Tibial nerve (tissue), 4 donors: ENCODE measurements around the gene SRPK3. TPM values are rescaled to one million over a fixed set of nuclear protein-coding genes. Genes with fewer than 3 reads are reported as not detected.

Experiments
- DNase-seq, 2 donors: peaks; one replicate each; pipeline ENCODE4 v3.0.0-alpha.2; 2019; ENCODE audit warnings: low spot score in 2 of 2
- H3K27ac ChIP-seq, 4 donors: fragments of 200-600 bp; sonication (generic) in 3 of 4; one replicate each; pipeline ENCODE4 v1.5.1; 2017 to 2019; ENCODE audit warnings: mild to moderate bottlenecking in 1 of 4
- H3K27me3 ChIP-seq, 2 donors: fragments of 200-600 bp; sonication (generic) in 1 of 2; one replicate each; pipeline versions ENCODE4 v1.5.1 to v1.6.0; 2017 to 2019
- H3K36me3 ChIP-seq, 3 donors: fragments of 200-600 bp; sonication (generic); one replicate each; pipeline ENCODE4 v1.5.1; 2018 to 2019
- H3K4me1 ChIP-seq, 4 donors: fragments of 200-600 bp; sonication (generic) in 3 of 4; one replicate each; pipeline ENCODE4 v1.5.1; 2017 to 2019
- H3K4me3 ChIP-seq, 4 donors: fragments of 200-600 bp; sonication (generic) in 3 of 4; one replicate each; pipeline ENCODE4 v1.5.1; 2017 to 2019; ENCODE audit warnings: mild to moderate bottlenecking in 1 of 4, moderate library complexity in 1 of 4
- H3K9me3 ChIP-seq, 4 donors: fragments of 200-600 bp; sonication (generic) in 3 of 4; one replicate each; pipeline ENCODE4 v1.5.1; 2017 to 2019
- EP300 ChIP-seq, 2 donors: sonication (generic); formaldehyde crosslinking; IDR thresholded peaks; one replicate each; pipeline ENCODE4 v1.6.1; 2017; ENCODE audit warnings: antibody characterized with exemption in 2 of 2, mild to moderate bottlenecking in 1 of 2
- POLR2A ChIP-seq, 2 donors: fragments of 450-650 bp; IDR thresholded peaks; one replicate each; pipeline ENCODE4 v1.6.1; 2017; ENCODE audit warnings: antibody characterized with exemption in 2 of 2, mild to moderate bottlenecking in 2 of 2, moderate library complexity in 2 of 2
- whole genome bisulfite sequencing, 2 donors: methylation state at CpG; one replicate each; pipeline ENCODE4 v1.1.5; 2018; 5-methylcytosine and 5-hydroxymethylcytosine counted together
- total RNA-seq, 4 donors: library from RNA; depleted of rRNA; stranded (reverse); fragments of >200 nt; gene quantifications; one replicate each; pipeline ENCODE4 v1.1.0, GENCODE V29; 2016
- TF ChIP-seq, protein P1 (sequence below), 5 experiments: fragments of 200-600 bp in 3 of 5; fragments of 450-650 bp in 2 of 5; sonication (generic) in 3 of 5; IDR thresholded peaks; one replicate each; pipeline ENCODE4 v1.5.1; 2016 to 2019; ENCODE audit warnings: antibody characterized with exemption in 5 of 5, mild to moderate bottlenecking in 3 of 5, moderate library complexity in 2 of 5

The SRPK3 gene
- 1 to 10 TPM in 2 of 4 donors, under 1 TPM in 2; 0.87 to 5.1 (median 1.4) TPM for total RNA-seq

DNA sequence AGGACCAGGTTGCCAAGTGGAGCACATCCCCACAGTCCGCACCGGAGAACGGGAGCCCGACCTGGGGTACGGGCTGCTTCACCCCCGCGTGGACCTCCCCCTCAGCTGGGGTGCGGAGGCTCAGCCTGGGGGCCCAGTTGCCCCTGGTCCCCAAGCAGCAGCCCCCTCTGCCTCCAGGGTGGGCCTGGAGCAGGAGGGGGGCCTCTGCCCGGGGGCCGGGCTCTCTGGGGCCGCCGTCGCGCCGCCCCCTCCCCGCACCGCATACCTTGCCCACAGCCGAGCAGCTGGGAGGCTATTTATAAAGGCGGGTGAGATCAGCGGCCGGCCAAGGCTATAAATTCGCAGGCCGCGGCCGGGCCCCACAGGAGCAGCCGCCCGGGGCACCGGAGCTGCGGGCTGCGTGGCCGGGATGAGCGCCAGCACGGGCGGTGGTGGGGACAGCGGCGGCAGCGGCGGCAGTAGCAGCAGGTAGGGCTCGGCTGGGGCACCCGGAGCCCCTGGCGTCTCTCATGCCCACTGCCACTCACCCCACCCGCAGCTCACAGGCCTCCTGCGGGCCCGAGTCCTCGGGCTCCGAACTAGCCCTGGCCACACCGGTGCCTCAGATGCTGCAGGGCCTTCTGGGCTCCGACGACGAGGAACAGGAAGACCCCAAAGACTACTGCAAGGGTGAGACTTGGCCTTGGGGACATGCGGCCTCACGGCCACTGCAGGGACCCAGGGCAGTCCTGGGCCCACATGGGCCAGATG, at the start of gene SRPK3:
TSS of gene SRPK3 (plus strand) at position 364 of the 750 bp plus-strand sequence. CDS start at position 410, 46 bp downstream.
- 53% methylated on average over 46 of the region's 52 CpGs; no CpG with 5 or more reads in 1 of the 2 donors for WGBS, 2 donors

GRCh38 chrX:153731117-153731844, 49.6 kb upstream of the SRPK3 start:
- no peaks in the 10 kb centered on the region for H3K27me3 ChIP-seq
- peaks cover 0 to 24% (median 20%) of the 10 kb centered on the region in 4 donors for H3K4me1 ChIP-seq
- no peak overlapping the region for H3K4me3 ChIP-seq
- 86 to 91% methylated on average over 6 of the region's 6 CpGs for WGBS, 2 donors
- TF ChIP-seq EP300 (IDR thresholded peaks at IDR 0.05), result no peak
- no peak for TF ChIP-seq POLR2A (IDR thresholded peaks at IDR 0.05)
- no peaks in the 10 kb centered on the region for H3K9me3 ChIP-seq
- peak in 1 of 2 donors; percentile 5 for DNase-seq
- no peak overlapping the region for H3K27ac ChIP-seq
- peaks cover 0 to 10% (median 0%) of the 10 kb centered on the region in 3 donors for H3K36me3 ChIP-seq

More for the DNA sequence above, at the start of gene SRPK3:
- peaks cover 0 to 24% (median 11%) of the 10 kb centered on the region in 4 donors for H3K4me1 ChIP-seq
- peaks cover 0 to 4% of the 10 kb centered on the region in 2 donors for H3K27me3 ChIP-seq
- no peaks in the 10 kb centered on the region for H3K9me3 ChIP-seq
- TF ChIP-seq POLR2A (IDR thresholded peaks at IDR 0.05) (no peak), EP300 (IDR thresholded peaks at IDR 0.05) (no peak)
- TF ChIP-seq, protein P1, sequence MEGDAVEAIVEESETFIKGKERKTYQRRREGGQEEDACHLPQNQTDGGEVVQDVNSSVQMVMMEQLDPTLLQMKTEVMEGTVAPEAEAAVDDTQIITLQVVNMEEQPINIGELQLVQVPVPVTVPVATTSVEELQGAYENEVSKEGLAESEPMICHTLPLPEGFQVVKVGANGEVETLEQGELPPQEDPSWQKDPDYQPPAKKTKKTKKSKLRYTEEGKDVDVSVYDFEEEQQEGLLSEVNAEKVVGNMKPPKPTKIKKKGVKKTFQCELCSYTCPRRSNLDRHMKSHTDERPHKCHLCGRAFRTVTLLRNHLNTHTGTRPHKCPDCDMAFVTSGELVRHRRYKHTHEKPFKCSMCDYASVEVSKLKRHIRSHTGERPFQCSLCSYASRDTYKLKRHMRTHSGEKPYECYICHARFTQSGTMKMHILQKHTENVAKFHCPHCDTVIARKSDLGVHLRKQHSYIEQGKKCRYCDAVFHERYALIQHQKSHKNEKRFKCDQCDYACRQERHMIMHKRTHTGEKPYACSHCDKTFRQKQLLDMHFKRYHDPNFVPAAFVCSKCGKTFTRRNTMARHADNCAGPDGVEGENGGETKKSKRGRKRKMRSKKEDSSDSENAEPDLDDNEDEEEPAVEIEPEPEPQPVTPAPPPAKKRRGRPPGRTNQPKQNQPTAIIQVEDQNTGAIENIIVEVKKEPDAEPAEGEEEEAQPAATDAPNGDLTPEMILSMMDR (IDR thresholded peaks at IDR 0.05), result no peak
- no peak for DNase-seq
- H3K27ac ChIP-seq, result peak within 1 kb of the TSS; percentile 9 to 71 (median 48)
- no peak within 1 kb of the TSS for H3K4me3 ChIP-seq
- peaks cover 0 to 25% (median 0%) of the 10 kb centered on the region in 3 donors for H3K36me3 ChIP-seq

- WGBS, 2 donors, result 86% methylated on average over 2 to 3 of the region's 3 CpGs
- peaks cover 0 to 19% (median 15%) of the 10 kb centered on the region in 4 donors for H3K4me1 ChIP-seq
Measured at GRCh38 chrX:153731845-153732215, 49.0 kb upstream of the SRPK3 start.

GRCh38 chrX:153732401-153732800, 48.4 kb upstream of the SRPK3 start:
- no peak for DNase-seq
- Histone ChIP-seq H3K4me3 (no peak overlapping the region), H3K27ac (peak overlapping the region in 2 of 4 donors; percentile 18 to 24), H3K4me1 (peaks cover 0 to 13% (median 9%) of the 10 kb centered on the region in 4 donors), H3K27me3 (no peaks in the 10 kb centered on the region), H3K9me3 (no peaks in the 10 kb centered on the region), H3K36me3 (peaks cover 0 to 21% (median 0%) of the 10 kb centered on the region in 3 donors)
- 65 to 90% methylated on average over 14 of the region's 14 CpGs for WGBS, 2 donors
- TF ChIP-seq EP300 (IDR thresholded peaks at IDR 0.05), result no peak
- TF ChIP-seq, protein P1 (IDR thresholded peaks at IDR 0.05), result no peak
- no peak for TF ChIP-seq POLR2A (IDR thresholded peaks at IDR 0.05)

More at GRCh38 chrX:153731845-153732215, 49.0 kb upstream of the SRPK3 start:
- DNase-seq, result no peak
- peak overlapping the region in 2 of 4 donors; percentile 18 to 24 for H3K27ac ChIP-seq
- peaks cover 0 to 16% (median 0%) of the 10 kb centered on the region in 3 donors for H3K36me3 ChIP-seq
- no peaks in the 10 kb centered on the region for H3K27me3 ChIP-seq
- H3K9me3 ChIP-seq, result no peaks in the 10 kb centered on the region
- H3K4me3 ChIP-seq, result no peak overlapping the region
- TF ChIP-seq EP300 (IDR thresholded peaks at IDR 0.05) (no peak), POLR2A (IDR thresholded peaks at IDR 0.05) (no peak)
- TF ChIP-seq, protein P1 (IDR thresholded peaks at IDR 0.05), result no peak

GRCh38 chrX:153733651-153734240, 47.1 kb upstream of the SRPK3 start:
- no peaks in the 10 kb centered on the region for H3K4me1 ChIP-seq
- peaks cover 0 to 24% (median 0%) of the 10 kb centered on the region in 3 donors for H3K36me3 ChIP-seq
- no peaks in the 10 kb centered on the region for H3K27me3 ChIP-seq
- no peak overlapping the region for H3K27ac ChIP-seq
- no peak overlapping the region for H3K4me3 ChIP-seq
- WGBS, 2 donors, result 80 to 84% methylated on average over 12 to 14 of the region's 15 CpGs
- H3K9me3 ChIP-seq, result no peaks in the 10 kb centered on the region
- DNase-seq, result no peak
- no peak for TF ChIP-seq EP300 (IDR thresholded peaks at IDR 0.05)
- no peak for TF ChIP-seq POLR2A (IDR thresholded peaks at IDR 0.05)
- TF ChIP-seq, protein P1 (IDR thresholded peaks at IDR 0.05), result no peak
